Measurements from ENCODE around the gene CCDC87. TPM values are rescaled to one million over a fixed set of nuclear protein-coding genes. Genes with fewer than 3 reads are reported as not detected.

CCDC87 gene
- total and polyA plus RNA-seq, 2 experiments from 2014 or later, result 0.39 to 1.2 TPM

- TF ChIP-seq ETS1 (IDR thresholded peaks at IDR 0.05) (no peak), STAT1 (IDR thresholded peaks at IDR 0.05; ENCODE audit: unreplicated experiment) (no peak), EZH2 (IDR thresholded peaks at IDR 0.05; ENCODE audit: low read depth, unreplicated experiment) (no peak), ZNF331 (CRISPR knock-in tag; IDR thresholded peaks at IDR 0.05; ENCODE audit: low read depth) (no peak), ZNF114 (CRISPR knock-in tag; IDR thresholded peaks at IDR 0.05) (no peak), JUNB (IDR thresholded peaks at IDR 0.05; ENCODE audit: unreplicated experiment) (no peak), CTCF (conservative IDR thresholded peaks at IDR 0.05; ENCODE audit: low read depth in 2 of 2) (no peak), EZH2phosphoT487 (IDR thresholded peaks at IDR 0.05; ENCODE audit: unreplicated experiment) (no peak), POLR2AphosphoS5 (IDR thresholded peaks at IDR 0.05; ENCODE audit: low read depth) (no peak)
These were observed 25.1 kb downstream of the CCDC87 start (continued) for GRCh38 chr11:66567787-66568123.

GRCh38 chr11:66566221-66566620 is 26.6 kb downstream of the CCDC87 start:
- no peak for DNase-seq (ENCODE audit: low spot score)
- H3K4me3 ChIP-seq, result no peak overlapping the region
- H3K9me2 ChIP-seq (ENCODE audit: insufficient read depth), result no peaks in the 10 kb centered on the region
- no peak overlapping the region for H3K4me2 ChIP-seq
- no peak for ATAC-seq
- Mint-ChIP-seq H3K27ac (no peak overlapping the region), H3K9me3 (peaks cover 6% of the 10 kb centered on the region; the same call in 2 of the 3 replicates), H3K4me1 (peaks cover 19% of the 10 kb centered on the region), H3K27me3 (ENCODE audit: insufficient read depth, low read depth, poor library complexity) (peaks cover 24% of the 10 kb centered on the region), H3K36me3 (ENCODE audit: low read depth) (peaks cover 6% of the 10 kb centered on the region; the same call in 2 of the 3 replicates), H3K4me3 (no peak overlapping the region)
- H3K79me2 ChIP-seq (replicated peaks; ENCODE audit: insufficient read depth), result no peaks in the 10 kb centered on the region
- H2AFZ ChIP-seq, result no peak overlapping the region
- peaks cover 20% of the 10 kb centered on the region for H3K4me1 ChIP-seq (ENCODE audit: insufficient read depth)
- no peak overlapping the region for H3K27ac ChIP-seq (ENCODE audit: low read depth)
- H4K20me1 ChIP-seq (replicated peaks; ENCODE audit: insufficient read depth), result no peaks in the 10 kb centered on the region
- no peaks in the 10 kb centered on the region for H3K36me3 ChIP-seq (ENCODE audit: insufficient read depth)
- peaks cover 6% of the 10 kb centered on the region; the same call in 1 of the 2 replicates for H3F3A ChIP-seq (replicated peaks; ENCODE audit: low read depth)
- H3K27me3 ChIP-seq (ENCODE audit: insufficient read depth), result peaks cover 6% of the 10 kb centered on the region; the same call in 1 of the 2 replicates
- TF ChIP-seq STAT1 (IDR thresholded peaks at IDR 0.05; ENCODE audit: unreplicated experiment), result no peak
- TF ChIP-seq EZH2phosphoT487 (IDR thresholded peaks at IDR 0.05; ENCODE audit: unreplicated experiment), result no peak
- TF ChIP-seq ETS1 (IDR thresholded peaks at IDR 0.05), result no peak
- TF ChIP-seq JUNB (IDR thresholded peaks at IDR 0.05; ENCODE audit: unreplicated experiment), result no peak
- TF ChIP-seq ZNF331 (CRISPR knock-in tag; IDR thresholded peaks at IDR 0.05; ENCODE audit: low read depth), result no peak
- TF ChIP-seq ZNF462 (CRISPR knock-in tag; IDR thresholded peaks at IDR 0.05), result no peak
- no peak for TF ChIP-seq POLR2AphosphoS5 (IDR thresholded peaks at IDR 0.05; ENCODE audit: low read depth)
- no peak for TF ChIP-seq CREB1 (CRISPR knock-in tag; IDR thresholded peaks at IDR 0.05; ENCODE audit: low read depth)
- no peak for TF ChIP-seq NANOG (IDR thresholded peaks at IDR 0.05; ENCODE audit: borderline replicate concordance)
